ENCODE results near the gene ATP10D.
A peak's percentile ranks its signal among the peaks of the same experiment; 100 is the strongest.
"Not testable (repeated sequence)": the region's sequence is repeated elsewhere in the genome, so short reads cannot be mapped to it uniquely, and the experiment has no call there.

The ATP10D gene

GRCh38 chr4:47490550-47490949 lies 5.5 kb downstream of the ATP10D start:
- peak; percentile 32 for DNase-seq

- no peak for DNase-seq
These were observed 8.4 kb downstream of the ATP10D start for GRCh38 chr4:47493238-47494123.

DNA sequence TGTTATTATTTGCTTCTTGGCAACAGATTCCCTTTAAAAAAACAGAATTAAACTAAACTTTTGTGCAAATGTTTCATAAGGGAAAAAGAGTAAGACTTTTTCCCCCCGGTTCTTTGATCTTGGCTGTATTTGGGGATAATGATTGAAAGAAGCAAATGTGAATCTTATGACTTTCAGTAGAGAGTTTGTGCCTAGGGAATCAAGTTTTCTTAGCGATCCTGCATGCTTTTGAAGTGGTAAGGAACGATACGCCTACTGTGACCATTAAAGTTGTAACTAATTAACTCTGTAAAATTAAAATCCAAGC lies 9.0 kb downstream of the ATP10D start:
- DNase-seq, result no peak

GRCh38 chr4:47498899-47499298 lies 13.8 kb downstream of the ATP10D start:
- DNase-seq, result no peak

DNA sequence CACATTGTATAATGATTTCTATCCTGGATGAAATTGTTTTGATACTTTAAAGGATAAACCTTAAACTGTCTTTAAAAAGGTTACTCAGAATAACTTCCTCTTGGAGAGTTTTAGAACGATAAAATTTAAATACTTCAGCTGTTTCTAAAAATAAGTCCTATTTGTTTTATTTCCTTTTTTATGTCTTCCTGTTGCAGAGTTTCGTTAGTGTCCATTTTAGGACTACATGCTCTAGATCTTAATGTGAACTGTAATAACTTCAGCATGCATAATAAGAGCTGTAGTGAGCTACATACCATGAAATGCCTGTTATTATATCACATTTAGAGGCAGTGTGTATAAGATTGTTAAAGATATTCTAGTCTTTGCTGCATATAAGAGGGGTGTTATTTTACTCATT lies 14.6 kb downstream of the ATP10D start:
- no peak for DNase-seq

GRCh38 chr4:47500776-47501175 lies 15.7 kb downstream of the ATP10D start:
- DNase-seq, result no peak

GRCh38 chr4:47505147-47505546 lies 20.1 kb downstream of the ATP10D start:
- no peak for DNase-seq

DNA sequence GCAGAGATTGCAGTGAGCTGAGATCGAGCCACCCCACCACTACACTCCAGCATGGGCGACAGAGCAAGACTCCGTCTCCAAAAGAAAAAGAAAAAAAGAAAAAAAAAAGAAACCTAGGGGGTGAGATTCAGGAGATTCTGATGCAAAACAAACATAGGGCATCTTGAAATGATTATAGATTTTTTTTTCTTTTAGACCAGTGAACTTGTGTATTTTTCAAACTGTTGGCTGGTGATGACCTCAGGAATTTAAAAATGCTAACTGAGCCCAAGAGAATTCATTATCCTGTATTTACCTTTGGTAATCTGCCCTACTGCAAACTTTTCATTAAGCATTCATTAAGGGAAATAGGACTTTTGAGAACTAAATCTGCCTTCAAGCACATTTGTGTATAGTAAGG lies 20.6 kb downstream of the ATP10D start:
- no peak for DNase-seq

DNA sequence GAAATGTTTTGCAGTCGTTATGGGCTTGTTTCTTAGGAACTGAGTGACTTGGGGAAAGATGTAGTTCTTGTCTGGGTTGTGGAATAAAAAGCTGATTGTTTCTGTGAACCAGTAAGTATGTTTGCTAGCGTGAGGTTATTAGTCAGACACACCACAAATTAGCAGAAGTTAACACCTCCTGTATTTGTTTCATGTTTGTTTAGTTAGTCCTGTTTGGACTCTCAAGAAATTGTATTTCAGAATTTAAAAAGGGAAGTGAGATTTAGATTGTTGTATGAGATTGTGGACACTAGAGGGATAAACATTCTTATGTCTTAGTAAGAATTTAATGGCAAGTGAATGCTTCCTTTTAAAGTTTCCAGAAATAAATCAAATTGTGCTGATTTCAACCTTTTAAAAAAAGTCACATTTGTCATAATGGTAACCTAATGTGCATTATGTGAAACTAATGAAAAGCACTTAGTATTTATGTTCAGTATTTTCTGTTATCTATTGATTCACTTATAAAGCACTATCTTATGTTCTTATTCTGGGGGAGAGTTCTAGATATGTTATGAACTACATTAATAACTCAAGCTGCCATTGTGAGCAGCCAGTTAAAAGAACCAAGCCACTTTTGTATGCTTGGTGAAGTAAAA lies 25.6 kb downstream of the ATP10D start:
- no peak for DNase-seq

DNA sequence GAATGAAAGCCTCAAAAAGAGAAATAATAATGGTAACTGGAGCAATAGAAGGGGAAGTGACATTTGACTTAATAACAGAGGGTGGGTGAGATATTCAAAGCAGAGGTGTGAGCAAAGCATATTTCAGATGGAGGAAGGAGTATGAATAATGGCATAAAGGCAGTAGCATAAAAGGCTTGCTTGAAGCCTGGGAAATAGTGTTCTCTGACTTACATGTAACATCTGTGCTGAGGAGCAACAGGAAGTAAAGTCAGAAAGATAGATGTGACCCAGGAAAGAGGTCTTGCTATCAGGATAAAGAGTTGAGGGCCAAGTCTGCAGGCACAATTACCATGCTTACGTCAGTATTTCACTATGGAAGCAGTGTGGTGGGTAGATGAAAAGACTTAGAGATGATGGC lies 28.4 kb downstream of the ATP10D start:
- no peak for DNase-seq

DNA sequence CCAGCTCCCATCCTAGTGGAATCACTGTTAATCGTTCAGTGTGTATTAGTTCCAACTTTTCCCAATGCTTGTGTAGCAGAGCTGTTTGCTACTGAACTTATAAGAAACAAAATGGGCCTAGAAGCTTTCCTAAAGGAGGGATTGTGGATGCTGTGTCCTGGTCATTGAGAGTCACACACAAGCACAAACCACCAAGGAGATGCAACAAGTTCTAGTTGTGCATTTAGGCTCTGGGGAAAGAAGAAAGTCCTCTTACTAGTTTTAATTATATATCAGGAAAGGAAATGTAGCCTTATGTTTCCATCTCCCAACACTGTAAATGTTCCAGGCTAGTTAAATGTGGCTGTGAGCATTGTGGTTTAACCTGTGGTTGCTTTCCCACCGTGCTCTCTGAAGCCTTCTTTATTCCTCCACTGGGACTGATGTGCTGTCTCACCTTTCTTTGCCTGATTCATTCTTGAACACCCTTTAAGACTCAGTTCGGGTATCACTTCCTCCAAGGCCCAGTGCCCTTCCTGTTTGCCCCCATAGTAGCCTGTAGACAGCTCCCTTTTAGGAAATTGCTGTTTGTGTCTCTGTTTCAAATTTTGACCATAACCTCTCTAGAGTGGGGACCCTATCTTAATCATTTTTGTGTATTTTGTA lies 34.3 kb downstream of the ATP10D start:
- no peak for DNase-seq

- DNase-seq, result no peak
These were observed 40.2 kb downstream of the ATP10D start for GRCh38 chr4:47525154-47525819.

GRCh38 chr4:47526281-47526680 lies 41.2 kb downstream of the ATP10D start:
- DNase-seq, result no peak

GRCh38 chr4:47528646-47529045 lies 43.6 kb downstream of the ATP10D start:
- not testable (repeated sequence) for DNase-seq

DNA sequence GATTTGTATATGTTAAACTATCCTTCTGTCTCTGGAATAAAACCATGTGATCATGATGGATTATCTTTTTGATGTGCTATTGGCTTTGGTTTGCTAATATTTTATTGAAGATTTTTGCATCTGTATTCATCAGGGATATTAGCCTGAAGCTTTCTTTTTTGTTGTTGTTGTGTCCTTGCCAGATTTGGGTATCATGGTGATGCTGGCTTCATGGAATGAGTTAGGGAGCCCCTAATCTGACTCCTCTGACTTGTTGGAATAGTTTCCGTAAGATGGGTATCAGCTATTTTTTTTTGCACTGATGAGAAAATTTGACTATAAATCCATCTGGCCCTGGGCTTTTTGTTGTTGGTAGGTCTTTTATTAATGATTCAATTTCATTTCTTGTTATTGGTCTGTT lies 45.7 kb downstream of the ATP10D start:
- no peak for DNase-seq

- DNase-seq, result no peak
These were observed 46.3 kb downstream of the ATP10D start for GRCh38 chr4:47531241-47531953.

DNA sequence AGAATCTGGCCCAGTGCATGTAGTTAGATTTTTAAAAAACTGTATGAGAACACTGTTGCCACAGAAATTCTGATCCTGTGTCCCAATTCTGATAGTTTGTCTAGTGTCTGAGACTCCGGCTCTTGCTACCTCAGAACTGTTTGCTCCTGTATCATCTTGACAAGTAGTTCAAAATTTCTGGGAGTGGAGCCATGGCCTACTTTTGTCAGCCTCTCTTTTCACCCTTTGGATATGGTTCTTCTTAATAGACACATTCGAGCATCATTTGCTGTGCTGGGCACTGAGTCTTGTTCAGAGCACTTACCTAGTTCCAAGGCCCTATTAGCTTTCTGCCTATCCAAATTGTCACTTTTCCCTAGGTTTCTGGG lies 46.9 kb downstream of the ATP10D start:
- no peak for DNase-seq

DNA sequence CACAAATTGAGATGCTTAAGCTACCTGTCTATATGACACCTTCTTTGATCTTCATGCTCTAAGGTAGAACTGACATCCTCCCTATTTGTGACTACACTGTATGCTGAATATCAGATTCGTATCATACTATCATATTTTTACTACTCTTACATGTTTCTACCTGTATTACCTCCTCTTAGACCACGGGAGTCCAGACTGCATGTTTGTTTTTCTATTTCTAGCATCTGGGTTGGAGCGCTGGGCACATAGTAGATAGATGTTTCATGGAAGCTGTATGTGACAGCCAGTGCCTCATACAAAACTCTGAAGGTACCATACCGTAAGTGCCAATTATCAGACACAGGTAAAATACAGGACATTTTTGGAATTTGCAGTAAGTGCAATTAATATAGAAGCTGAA lies 47.6 kb downstream of the ATP10D start:
- DNase-seq, result no peak

- DNase-seq, result no peak
These were observed 48.7 kb downstream of the ATP10D start for GRCh38 chr4:47533689-47534347.

GRCh38 chr4:47534772-47535171 lies 49.7 kb downstream of the ATP10D start:
- no peak for DNase-seq

DNA sequence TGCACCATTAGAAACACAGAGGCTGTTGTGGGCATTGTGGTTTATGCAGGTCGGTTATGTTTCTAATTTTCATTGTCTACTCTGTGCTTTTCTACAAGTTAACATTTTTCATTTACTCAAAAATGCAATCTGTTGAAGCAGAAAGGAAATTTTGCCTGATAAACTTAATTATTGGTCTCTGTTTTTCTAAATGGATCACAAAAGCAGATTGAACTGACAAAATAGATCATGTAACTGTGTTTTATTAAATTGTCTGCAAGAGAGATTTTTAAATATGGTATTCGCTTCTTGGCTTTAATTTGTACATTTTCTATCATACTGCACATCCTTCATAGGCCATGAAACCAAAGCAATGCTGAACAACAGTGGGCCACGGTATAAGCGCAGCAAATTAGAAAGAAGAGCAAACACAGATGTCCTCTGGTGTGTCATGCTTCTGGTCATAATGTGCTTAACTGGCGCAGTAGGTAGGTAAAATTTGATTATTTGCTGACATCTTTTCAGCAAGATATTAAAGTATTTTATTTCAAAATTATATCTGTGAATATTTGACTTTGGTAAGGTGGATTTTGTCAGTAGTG lies 50.6 kb downstream of the ATP10D start:
- no peak for DNase-seq

GRCh38 chr4:47536966-47537365 lies 51.9 kb downstream of the ATP10D start:
- DNase-seq, result no peak

Measured in hematopoietic multipotent progenitor cell treated with erythropoietin and hydrocortisone succinate and interleukin-3 and kit ligand, for 8 days (in vitro differentiated cells).